ENCODE results near the gene KATNAL2. TPM values are rescaled to one million over a fixed set of nuclear protein-coding genes. Genes with fewer than 3 reads are reported as not detected.
"Not testable (repeated sequence)": the region's sequence is repeated elsewhere in the genome, so short reads cannot be mapped to it uniquely, and the experiment has no call there.

The KATNAL2 gene
- total and polyA plus RNA-seq, 7 donors = 0.19 to 1.7 (median 0.30) TPM

DNA sequence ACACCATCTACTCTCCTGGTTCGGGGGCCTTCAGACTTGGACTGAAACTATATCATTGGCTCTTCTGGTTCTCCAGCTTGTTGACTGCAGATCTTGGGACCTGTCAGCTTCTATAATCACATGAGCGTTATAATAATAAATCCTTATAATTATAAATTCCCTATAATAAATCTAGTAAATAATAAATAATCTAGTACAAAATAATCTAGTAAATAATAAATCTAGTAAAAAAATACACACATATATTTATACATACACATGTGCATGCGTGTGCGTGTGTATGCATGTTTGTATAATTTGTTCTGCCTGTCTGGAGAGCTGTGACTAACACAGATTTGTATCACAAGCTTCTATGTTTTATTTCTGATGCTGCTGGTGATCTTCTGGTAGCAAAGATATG, 40.8 kb downstream of the KATNAL2 start:
- intact Hi-C loops (cut with DNase I) = no loop called here
- no peak for DNase-seq
- no peaks in the 10 kb centered on the region for H3K4me1 ChIP-seq
- H3K36me3 ChIP-seq (ENCODE audit: insufficient read depth in 1 of 2, low read depth in 1 of 2) = no peaks in the 10 kb centered on the region
- ATAC-seq = no peak
- H3K27ac ChIP-seq = no peak overlapping the region
- H3K4me3 ChIP-seq = no peak overlapping the region
- H3K27me3 ChIP-seq (ENCODE audit: insufficient read depth in 3 of 3, low read length in 2 of 3) = no peaks in the 10 kb centered on the region
- TF ChIP-seq, protein P1, sequence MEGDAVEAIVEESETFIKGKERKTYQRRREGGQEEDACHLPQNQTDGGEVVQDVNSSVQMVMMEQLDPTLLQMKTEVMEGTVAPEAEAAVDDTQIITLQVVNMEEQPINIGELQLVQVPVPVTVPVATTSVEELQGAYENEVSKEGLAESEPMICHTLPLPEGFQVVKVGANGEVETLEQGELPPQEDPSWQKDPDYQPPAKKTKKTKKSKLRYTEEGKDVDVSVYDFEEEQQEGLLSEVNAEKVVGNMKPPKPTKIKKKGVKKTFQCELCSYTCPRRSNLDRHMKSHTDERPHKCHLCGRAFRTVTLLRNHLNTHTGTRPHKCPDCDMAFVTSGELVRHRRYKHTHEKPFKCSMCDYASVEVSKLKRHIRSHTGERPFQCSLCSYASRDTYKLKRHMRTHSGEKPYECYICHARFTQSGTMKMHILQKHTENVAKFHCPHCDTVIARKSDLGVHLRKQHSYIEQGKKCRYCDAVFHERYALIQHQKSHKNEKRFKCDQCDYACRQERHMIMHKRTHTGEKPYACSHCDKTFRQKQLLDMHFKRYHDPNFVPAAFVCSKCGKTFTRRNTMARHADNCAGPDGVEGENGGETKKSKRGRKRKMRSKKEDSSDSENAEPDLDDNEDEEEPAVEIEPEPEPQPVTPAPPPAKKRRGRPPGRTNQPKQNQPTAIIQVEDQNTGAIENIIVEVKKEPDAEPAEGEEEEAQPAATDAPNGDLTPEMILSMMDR (IDR thresholded peaks at IDR 0.05) = no peak
- 86 to 94% (median 86%) methylated on average over 4 of the region's 4 CpGs for WGBS, 3 donors
- no peaks in the 10 kb centered on the region for H3K9me3 ChIP-seq

DNA sequence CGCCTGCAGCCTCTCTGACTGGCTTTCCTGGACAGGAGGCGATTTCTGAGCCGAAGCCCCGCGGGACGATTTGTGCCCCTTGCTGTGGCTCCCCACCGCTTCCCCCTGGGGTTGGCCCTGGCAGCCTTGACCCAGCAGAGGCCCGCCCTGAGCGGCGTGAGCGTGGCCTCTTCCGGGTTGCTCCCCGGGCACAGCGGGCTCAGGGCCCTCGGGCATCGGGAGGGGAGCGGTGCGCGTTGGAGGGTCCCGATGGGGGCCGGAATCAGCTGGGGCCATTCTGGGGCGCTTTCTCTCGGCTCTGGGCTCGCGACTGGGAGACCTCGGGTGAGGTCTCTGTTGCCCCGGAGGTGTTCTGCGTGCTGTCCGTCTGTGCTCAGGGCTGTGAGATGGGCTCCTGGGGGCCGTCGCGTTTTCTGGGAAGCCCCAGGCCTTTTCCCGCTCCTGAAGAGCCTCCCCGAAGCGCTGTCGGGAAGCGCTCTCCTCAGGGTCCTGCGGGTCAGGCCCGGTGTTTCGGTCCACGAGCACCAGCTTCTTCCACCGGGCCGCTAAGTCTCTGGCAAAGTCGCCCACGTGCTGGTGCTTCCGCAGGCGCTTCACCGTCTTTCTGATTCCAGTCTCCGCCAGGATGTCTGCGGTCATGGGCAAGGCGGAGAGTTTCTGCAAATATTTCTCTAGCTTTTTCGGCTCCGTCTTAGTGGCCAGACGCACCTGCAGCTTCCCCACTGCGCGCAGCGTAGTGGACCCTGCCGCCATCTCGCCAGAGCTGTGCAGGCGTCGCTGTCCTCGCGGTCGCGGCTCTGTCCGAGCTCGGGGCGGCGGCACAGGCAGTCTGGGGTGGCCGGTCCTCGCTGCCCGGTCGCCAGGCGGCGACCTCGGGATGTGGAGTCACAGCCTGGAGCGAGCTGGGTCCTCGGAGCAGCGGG, 46.5 kb downstream of the KATNAL2 start:
- H3K4me3 ChIP-seq; H3K36me3 ChIP-seq (ENCODE audit: insufficient read depth in 1 of 2, low read depth in 1 of 2); intact Hi-C loops (cut with DNase I); H3K9me3 ChIP-seq; H3K27ac ChIP-seq; H3K27me3 ChIP-seq (ENCODE audit: insufficient read depth in 3 of 3, low read length in 2 of 3); DNase-seq; H3K4me1 ChIP-seq: not testable (repeated sequence)
- ATAC-seq = peak; percentile 21 to 51 (median 46)
- WGBS, 3 donors = 100% methylated on average over 4 of the region's 79 CpGs; no CpG with 5 or more reads in 2 of the 3 donors

DNA sequence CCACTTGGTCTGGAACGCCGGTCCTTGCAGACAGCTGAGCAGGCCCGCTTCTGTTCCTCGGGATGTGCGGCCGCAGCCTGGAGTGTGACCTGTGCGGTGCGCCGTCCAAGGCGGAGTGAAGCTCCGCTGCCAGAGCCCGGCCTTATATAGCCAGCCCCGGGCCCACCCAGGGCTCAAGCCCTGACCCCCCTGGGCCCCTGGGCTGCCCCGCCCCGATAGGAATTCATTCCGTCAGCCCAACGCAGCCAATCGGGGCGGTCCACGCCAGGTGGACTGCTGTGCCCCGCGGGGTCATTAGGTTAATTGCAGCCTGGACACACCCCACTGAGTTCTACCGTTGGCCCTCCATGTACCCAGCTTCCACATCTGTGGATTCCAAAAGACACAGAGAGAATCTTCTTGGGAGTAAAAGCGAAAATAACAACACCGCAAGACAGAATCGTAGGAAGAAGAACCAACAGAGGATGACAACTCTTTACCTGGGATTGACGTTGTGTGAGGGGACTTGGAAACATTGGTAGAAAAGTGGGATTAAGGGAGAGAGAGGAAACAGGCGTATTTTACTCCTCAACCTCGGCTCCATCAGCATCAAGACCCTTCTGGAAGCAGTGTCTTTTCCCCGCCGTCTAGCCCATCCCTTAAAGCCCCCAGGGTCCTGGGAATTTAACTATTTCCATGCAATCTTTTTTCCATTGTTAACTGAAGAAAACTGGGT, 47.3 kb downstream of the KATNAL2 start:
- DNase-seq; H3K4me1 ChIP-seq; H3K27ac ChIP-seq; H3K9me3 ChIP-seq; H3K4me3 ChIP-seq; H3K36me3 ChIP-seq (ENCODE audit: insufficient read depth in 1 of 2, low read depth in 1 of 2); intact Hi-C loops (cut with DNase I); H3K27me3 ChIP-seq (ENCODE audit: insufficient read depth in 3 of 3, low read length in 2 of 3): not testable (repeated sequence)
- 89 to 100% (median 92%) methylated on average over 1 to 8 of the region's 31 CpGs for WGBS, 3 donors
- ATAC-seq = peak; percentile 43 to 54 (median 52)

DNA sequence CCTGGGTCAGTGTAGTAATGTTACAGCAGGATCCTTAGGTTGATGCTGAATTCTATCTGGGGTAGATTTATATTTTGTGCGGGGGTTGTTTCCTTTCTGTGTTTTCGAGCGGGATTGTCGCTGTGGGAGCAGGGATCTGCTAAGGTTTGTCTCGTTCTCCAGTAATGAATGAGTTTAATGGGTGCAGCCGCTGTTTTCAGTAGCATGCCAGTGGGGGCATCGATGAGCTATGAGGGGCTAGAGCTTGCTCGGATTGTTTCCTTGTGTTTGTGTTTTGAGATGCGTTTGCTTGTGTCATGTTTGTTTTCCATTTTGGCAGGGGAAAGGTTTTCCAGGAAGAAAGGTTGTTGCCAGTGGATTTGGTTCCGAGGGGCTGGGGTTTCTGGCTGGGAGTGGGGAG, 48.9 kb downstream of the KATNAL2 start:
- H3K36me3 ChIP-seq (ENCODE audit: insufficient read depth in 1 of 2, low read depth in 1 of 2); intact Hi-C loops (cut with DNase I); H3K4me3 ChIP-seq; H3K4me1 ChIP-seq; H3K9me3 ChIP-seq; H3K27ac ChIP-seq; ATAC-seq; DNase-seq; H3K27me3 ChIP-seq (ENCODE audit: insufficient read depth in 3 of 3, low read length in 2 of 3): not testable (repeated sequence)
- no CpG with 5 or more reads among the region's 10 CpGs for WGBS, 3 donors

DNA sequence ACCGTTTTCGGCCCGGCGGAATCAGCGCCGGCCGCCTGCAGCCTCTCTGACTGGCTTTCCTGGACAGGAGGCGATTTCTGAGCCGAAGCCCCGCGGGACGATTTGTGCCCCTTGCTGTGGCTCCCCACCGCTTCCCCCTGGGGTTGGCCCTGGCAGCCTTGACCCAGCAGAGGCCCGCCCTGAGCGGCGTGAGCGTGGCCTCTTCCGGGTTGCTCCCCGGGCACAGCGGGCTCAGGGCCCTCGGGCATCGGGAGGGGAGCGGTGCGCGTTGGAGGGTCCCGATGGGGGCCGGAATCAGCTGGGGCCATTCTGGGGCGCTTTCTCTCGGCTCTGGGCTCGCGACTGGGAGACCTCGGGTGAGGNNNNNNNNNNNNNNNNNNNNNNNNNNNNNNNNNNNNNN, 52.1 kb downstream of the KATNAL2 start:
- H3K9me3 ChIP-seq; H3K4me1 ChIP-seq; ATAC-seq; H3K36me3 ChIP-seq (ENCODE audit: insufficient read depth in 1 of 2, low read depth in 1 of 2); H3K27me3 ChIP-seq (ENCODE audit: insufficient read depth in 3 of 3, low read length in 2 of 3); H3K27ac ChIP-seq; DNase-seq; H3K4me3 ChIP-seq; intact Hi-C loops (cut with DNase I): not testable (repeated sequence)
- no CpG with 5 or more reads among the region's 32 CpGs for WGBS, 3 donors

DNA sequence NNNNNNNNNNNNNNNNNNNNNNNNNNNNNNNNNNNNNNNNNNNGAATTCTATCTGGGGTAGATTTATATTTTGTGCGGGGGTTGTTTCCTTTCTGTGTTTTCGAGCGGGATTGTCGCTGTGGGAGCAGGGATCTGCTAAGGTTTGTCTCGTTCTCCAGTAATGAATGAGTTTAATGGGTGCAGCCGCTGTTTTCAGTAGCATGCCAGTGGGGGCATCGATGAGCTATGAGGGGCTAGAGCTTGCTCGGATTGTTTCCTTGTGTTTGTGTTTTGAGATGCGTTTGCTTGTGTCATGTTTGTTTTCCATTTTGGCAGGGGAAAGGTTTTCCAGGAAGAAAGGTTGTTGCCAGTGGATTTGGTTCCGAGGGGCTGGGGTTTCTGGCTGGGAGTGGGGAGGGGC, 102.5 kb downstream of the KATNAL2 start:
- H3K9me3 ChIP-seq; DNase-seq; H3K36me3 ChIP-seq (ENCODE audit: insufficient read depth in 1 of 2, low read depth in 1 of 2); H3K4me3 ChIP-seq; H3K4me1 ChIP-seq; ATAC-seq; intact Hi-C loops (cut with DNase I); H3K27ac ChIP-seq; H3K27me3 ChIP-seq (ENCODE audit: insufficient read depth in 3 of 3, low read length in 2 of 3): not testable (repeated sequence)
- no CpG with 5 or more reads among the region's 10 CpGs for WGBS, 3 donors

DNA sequence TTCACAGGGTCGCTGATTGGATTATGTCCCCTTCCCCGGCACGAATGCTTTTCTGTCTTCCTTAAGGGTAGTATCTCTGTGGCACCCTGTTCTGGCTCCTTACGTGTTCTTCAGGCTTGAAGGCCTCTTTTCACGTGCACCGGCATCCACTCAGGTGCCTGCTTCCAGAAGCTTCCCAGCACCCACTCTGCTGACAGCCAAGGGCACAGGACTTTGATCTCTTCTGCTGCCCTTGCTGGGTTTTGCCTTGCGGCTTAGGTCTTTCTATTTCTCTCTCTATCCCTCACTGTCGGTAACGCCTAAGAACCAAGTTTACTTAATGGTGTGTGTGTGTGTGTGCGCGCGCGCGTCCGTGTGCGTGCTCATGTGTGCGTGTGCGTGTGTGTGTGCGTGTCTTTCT, 103.4 kb downstream of the KATNAL2 start:
- no CpG with 5 or more reads among the region's 19 CpGs for WGBS, 3 donors
- H3K9me3 ChIP-seq; DNase-seq; H3K27me3 ChIP-seq (ENCODE audit: insufficient read depth in 3 of 3, low read length in 2 of 3); H3K27ac ChIP-seq; H3K4me3 ChIP-seq; H3K4me1 ChIP-seq; intact Hi-C loops (cut with DNase I); H3K36me3 ChIP-seq (ENCODE audit: insufficient read depth in 1 of 2, low read depth in 1 of 2): not testable (repeated sequence)
- ATAC-seq = peak in 3 of 4 donors; percentile 14 to 28 (median 23)

DNA sequence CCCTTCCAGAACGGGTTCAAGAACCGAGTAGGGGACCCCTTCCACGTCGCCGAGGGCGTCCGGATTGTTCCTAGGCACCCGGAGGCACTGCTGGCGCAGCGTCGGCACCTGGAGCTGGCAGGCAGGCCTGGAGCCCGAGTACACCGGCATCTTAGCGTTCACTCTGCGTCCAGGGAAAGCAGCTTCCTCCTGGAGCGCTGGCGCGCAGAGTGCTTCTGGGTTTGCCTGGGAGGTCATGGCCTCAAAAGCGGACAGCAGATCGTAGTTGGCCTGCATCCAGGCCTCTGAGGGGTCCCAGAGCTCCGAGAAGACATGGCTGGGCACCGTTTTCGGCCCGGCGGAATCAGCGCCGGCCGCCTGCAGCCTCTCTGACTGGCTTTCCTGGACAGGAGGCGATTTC, 105.4 kb downstream of the KATNAL2 start:
- H3K4me3 ChIP-seq; DNase-seq; H3K4me1 ChIP-seq; ATAC-seq; H3K9me3 ChIP-seq; H3K27me3 ChIP-seq (ENCODE audit: insufficient read depth in 3 of 3, low read length in 2 of 3); H3K36me3 ChIP-seq (ENCODE audit: insufficient read depth in 1 of 2, low read depth in 1 of 2); H3K27ac ChIP-seq; intact Hi-C loops (cut with DNase I): not testable (repeated sequence)
- WGBS, 3 donors = 94 to 98% (median 95%) methylated on average over 9 of the region's 29 CpGs

DNA sequence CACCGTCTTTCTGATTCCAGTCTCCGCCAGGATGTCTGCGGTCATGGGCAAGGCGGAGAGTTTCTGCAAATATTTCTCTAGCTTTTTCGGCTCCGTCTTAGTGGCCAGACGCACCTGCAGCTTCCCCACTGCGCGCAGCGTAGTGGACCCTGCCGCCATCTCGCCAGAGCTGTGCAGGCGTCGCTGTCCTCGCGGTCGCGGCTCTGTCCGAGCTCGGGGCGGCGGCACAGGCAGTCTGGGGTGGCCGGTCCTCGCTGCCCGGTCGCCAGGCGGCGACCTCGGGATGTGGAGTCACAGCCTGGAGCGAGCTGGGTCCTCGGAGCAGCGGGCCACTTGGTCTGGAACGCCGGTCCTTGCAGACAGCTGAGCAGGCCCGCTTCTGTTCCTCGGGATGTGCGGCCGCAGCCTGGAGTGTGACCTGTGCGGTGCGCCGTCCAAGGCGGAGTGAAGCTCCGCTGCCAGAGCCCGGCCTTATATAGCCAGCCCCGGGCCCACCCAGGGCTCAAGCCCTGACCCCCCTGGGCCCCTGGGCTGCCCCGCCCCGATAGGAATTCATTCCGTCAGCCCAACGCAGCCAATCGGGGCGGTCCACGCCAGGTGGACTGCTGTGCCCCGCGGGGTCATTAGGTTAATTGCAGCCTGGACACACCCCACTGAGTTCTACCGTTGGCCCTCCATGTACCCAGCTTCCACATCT, 106.5 kb downstream of the KATNAL2 start:
- H3K4me3 ChIP-seq; DNase-seq; H3K36me3 ChIP-seq (ENCODE audit: insufficient read depth in 1 of 2, low read depth in 1 of 2); H3K27me3 ChIP-seq (ENCODE audit: insufficient read depth in 3 of 3, low read length in 2 of 3); H3K4me1 ChIP-seq; H3K9me3 ChIP-seq; H3K27ac ChIP-seq; intact Hi-C loops (cut with DNase I): not testable (repeated sequence)
- whole genome bisulfite sequencing, 3 donors = no CpG with 5 or more reads among the region's 55 CpGs
- peak; percentile 14 to 22 (median 18) for ATAC-seq

Measured in psoas muscle (tissue), 8 donors.